Measurements from ENCODE around the gene FGD5. TPM values are rescaled to one million over a fixed set of nuclear protein-coding genes. Genes with fewer than 3 reads are reported as not detected.

FGD5 gene
- total and polyA plus RNA-seq, 2 experiments from 2014 or later, result 7.4 to 12.2 TPM

DNA sequence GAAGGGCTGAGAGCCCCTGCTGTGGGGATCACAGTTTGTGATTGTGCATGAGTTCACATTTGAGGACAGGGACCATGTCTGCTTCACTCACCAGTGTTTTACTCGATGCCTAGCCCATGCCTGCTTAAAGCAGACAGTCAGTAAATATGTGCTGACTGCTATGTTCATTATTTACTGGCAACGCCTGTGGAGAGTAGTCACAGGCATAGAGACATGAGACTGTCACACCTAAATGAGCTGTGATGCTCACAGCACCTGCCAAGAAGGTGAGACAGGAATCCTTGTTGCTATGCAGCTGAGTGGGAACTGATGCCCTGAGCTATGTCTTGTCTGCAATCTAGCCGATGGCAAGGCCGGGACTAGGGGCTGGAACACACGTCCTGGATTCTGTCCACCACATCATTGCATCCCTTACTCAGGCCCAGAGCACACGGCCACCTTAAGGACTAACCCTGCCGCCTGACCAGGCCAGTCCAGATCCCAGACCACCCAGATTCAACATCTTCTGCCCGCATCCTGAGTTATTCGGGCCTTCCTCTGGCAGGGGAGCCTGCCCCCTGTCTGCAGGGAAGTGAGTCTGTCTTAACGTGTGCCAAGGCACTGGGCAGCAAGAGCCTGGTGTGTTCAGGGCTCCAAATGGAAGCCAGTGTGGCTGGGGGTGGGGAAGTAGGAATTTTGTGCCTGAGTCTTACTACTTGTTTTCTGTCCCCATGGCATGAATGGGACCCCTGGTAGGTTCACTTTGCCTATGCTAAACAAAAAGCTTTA is 44.8 kb downstream of the FGD5 start:
- no peak overlapping the region for H2AFZ ChIP-seq
- H4K20me1 ChIP-seq (replicated peaks; ENCODE audit: insufficient read depth), result no peaks in the 10 kb centered on the region
- peak; percentile 86 for ATAC-seq

DNA sequence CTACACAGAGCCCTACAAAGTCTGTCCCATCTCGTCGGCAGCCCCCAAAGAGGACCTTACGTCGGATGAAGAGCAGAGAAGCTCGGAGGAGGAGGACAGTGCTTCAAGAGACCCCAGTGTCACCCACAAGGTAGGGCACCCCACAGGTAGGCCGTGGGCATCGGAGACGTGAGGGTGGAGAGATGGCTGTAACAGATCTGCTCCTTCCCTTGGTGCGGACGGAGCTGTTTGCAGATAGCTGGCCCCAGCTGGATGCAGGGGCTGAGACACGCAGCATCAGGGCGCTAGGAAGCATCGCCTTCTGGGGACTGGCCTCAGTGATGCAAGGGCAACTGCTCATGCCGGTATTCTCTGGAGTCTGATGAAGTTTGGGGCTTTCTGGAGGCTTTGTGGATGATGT is 45.4 kb downstream of the FGD5 start:
- Histone ChIP-seq H3K4me3 (no peak overlapping the region), H3F3A (replicated peaks; ENCODE audit: low read depth) (no peaks in the 10 kb centered on the region), H3K36me3 (ENCODE audit: insufficient read depth) (no peaks in the 10 kb centered on the region), H3K9me2 (ENCODE audit: insufficient read depth) (no peaks in the 10 kb centered on the region), H3K27ac (ENCODE audit: low read depth) (no peak overlapping the region), H3K4me2 (peak overlapping the region; percentile 55; the same call in 1 of the 2 replicates), H3K79me2 (replicated peaks; ENCODE audit: insufficient read depth) (no peaks in the 10 kb centered on the region), H2AFZ (no peak overlapping the region), H3K27me3 (ENCODE audit: insufficient read depth) (no peaks in the 10 kb centered on the region), H4K20me1 (replicated peaks; ENCODE audit: insufficient read depth) (no peaks in the 10 kb centered on the region), H3K4me1 (ENCODE audit: insufficient read depth) (peaks cover 3% of the 10 kb centered on the region; the same call in 1 of the 2 replicates)
- Mint-ChIP-seq H3K27ac (no peak overlapping the region), H3K4me1 (peaks cover 38% of the 10 kb centered on the region), H3K27me3 (ENCODE audit: insufficient read depth, low read depth, poor library complexity) (peaks cover 17% of the 10 kb centered on the region), H3K4me3 (peak overlapping the region; percentile 13; the same call in 1 of the 3 replicates), H3K9me3 (no peaks in the 10 kb centered on the region), H3K36me3 (ENCODE audit: low read depth) (no peaks in the 10 kb centered on the region; the same call in 2 of the 3 replicates)
- ATAC-seq, result peak; percentile 24
- no peak for DNase-seq (ENCODE audit: low spot score)
- TF ChIP-seq, protein P1, sequence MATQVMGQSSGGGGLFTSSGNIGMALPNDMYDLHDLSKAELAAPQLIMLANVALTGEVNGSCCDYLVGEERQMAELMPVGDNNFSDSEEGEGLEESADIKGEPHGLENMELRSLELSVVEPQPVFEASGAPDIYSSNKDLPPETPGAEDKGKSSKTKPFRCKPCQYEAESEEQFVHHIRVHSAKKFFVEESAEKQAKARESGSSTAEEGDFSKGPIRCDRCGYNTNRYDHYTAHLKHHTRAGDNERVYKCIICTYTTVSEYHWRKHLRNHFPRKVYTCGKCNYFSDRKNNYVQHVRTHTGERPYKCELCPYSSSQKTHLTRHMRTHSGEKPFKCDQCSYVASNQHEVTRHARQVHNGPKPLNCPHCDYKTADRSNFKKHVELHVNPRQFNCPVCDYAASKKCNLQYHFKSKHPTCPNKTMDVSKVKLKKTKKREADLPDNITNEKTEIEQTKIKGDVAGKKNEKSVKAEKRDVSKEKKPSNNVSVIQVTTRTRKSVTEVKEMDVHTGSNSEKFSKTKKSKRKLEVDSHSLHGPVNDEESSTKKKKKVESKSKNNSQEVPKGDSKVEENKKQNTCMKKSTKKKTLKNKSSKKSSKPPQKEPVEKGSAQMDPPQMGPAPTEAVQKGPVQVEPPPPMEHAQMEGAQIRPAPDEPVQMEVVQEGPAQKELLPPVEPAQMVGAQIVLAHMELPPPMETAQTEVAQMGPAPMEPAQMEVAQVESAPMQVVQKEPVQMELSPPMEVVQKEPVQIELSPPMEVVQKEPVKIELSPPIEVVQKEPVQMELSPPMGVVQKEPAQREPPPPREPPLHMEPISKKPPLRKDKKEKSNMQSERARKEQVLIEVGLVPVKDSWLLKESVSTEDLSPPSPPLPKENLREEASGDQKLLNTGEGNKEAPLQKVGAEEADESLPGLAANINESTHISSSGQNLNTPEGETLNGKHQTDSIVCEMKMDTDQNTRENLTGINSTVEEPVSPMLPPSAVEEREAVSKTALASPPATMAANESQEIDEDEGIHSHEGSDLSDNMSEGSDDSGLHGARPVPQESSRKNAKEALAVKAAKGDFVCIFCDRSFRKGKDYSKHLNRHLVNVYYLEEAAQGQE (IDR thresholded peaks at IDR 0.05; ENCODE audit: unreplicated experiment), result no peak
- TF ChIP-seq EZH2 (IDR thresholded peaks at IDR 0.05; ENCODE audit: low read depth, unreplicated experiment) (no peak), POLR2AphosphoS5 (IDR thresholded peaks at IDR 0.05; ENCODE audit: low read depth) (no peak), EZH2phosphoT487 (IDR thresholded peaks at IDR 0.05; ENCODE audit: unreplicated experiment) (no peak), ZNF331 (CRISPR knock-in tag; IDR thresholded peaks at IDR 0.05; ENCODE audit: low read depth) (no peak), JUNB (IDR thresholded peaks at IDR 0.05; ENCODE audit: unreplicated experiment) (no peak), ZNF114 (CRISPR knock-in tag; IDR thresholded peaks at IDR 0.05) (no peak)
- TF ChIP-seq, protein P2, sequence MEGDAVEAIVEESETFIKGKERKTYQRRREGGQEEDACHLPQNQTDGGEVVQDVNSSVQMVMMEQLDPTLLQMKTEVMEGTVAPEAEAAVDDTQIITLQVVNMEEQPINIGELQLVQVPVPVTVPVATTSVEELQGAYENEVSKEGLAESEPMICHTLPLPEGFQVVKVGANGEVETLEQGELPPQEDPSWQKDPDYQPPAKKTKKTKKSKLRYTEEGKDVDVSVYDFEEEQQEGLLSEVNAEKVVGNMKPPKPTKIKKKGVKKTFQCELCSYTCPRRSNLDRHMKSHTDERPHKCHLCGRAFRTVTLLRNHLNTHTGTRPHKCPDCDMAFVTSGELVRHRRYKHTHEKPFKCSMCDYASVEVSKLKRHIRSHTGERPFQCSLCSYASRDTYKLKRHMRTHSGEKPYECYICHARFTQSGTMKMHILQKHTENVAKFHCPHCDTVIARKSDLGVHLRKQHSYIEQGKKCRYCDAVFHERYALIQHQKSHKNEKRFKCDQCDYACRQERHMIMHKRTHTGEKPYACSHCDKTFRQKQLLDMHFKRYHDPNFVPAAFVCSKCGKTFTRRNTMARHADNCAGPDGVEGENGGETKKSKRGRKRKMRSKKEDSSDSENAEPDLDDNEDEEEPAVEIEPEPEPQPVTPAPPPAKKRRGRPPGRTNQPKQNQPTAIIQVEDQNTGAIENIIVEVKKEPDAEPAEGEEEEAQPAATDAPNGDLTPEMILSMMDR (conservative IDR thresholded peaks at IDR 0.05; ENCODE audit: low read depth in 2 of 2), result no peak

More for the DNA sequence above, 44.8 kb downstream of the FGD5 start:
- Histone ChIP-seq H3K4me2 (peak overlapping the region; percentile 55; the same call in 1 of the 2 replicates), H3F3A (replicated peaks; ENCODE audit: low read depth) (no peaks in the 10 kb centered on the region), H3K4me1 (ENCODE audit: insufficient read depth) (peaks cover 3% of the 10 kb centered on the region; the same call in 1 of the 2 replicates), H3K36me3 (ENCODE audit: insufficient read depth) (no peaks in the 10 kb centered on the region), H3K9me2 (ENCODE audit: insufficient read depth) (no peaks in the 10 kb centered on the region), H3K27ac (ENCODE audit: low read depth) (no peak overlapping the region), H3K4me3 (no peak overlapping the region), H3K79me2 (replicated peaks; ENCODE audit: insufficient read depth) (no peaks in the 10 kb centered on the region), H3K27me3 (ENCODE audit: insufficient read depth) (no peaks in the 10 kb centered on the region)
- Mint-ChIP-seq H3K9me3 (no peaks in the 10 kb centered on the region), H3K4me1 (peaks cover 38% of the 10 kb centered on the region), H3K27ac (no peak overlapping the region), H3K4me3 (peak overlapping the region; percentile 13; the same call in 1 of the 3 replicates), H3K36me3 (ENCODE audit: low read depth) (no peaks in the 10 kb centered on the region; the same call in 2 of the 3 replicates), H3K27me3 (ENCODE audit: insufficient read depth, low read depth, poor library complexity) (peaks cover 18% of the 10 kb centered on the region)
- DNase-seq (ENCODE audit: low spot score), result peak; percentile 62
- TF ChIP-seq ZNF114 (CRISPR knock-in tag; IDR thresholded peaks at IDR 0.05), result no peak
- TF ChIP-seq, protein P2 (conservative IDR thresholded peaks at IDR 0.05; ENCODE audit: low read depth in 2 of 2), result peak; percentile 63 to 77
